Renal cortex interstitium (tissue), 11 donors: ENCODE data around the gene OGA. TPM values are rescaled to one million over a fixed set of nuclear protein-coding genes. Genes with fewer than 3 reads are reported as not detected.
"Not testable (repeated sequence)": the region's sequence is repeated elsewhere in the genome, so short reads cannot be mapped to it uniquely, and the experiment has no call there.

Source experiments
- DNase-seq, 11 donors: peaks; one replicate each; pipeline ENCODE4 v3.0.0-alpha.2; 2013; ENCODE audit warnings: low read depth in 9 of 11, low spot score in 4 of 11; ENCODE audit errors: extremely low read depth in 1 of 11
- polyA plus RNA-seq, 3 donors: library from polyadenylated mRNA; unstranded; fragments of 120-200 nt; gene quantifications; one replicate each; pipeline ENCODE4 v1.2.1, GENCODE V29; 2013; ENCODE audit not compliant: insufficient read length in 3 of 3

The OGA gene
- polyA plus RNA-seq, 3 donors: 125 to 245 (median 168) TPM

DNA sequence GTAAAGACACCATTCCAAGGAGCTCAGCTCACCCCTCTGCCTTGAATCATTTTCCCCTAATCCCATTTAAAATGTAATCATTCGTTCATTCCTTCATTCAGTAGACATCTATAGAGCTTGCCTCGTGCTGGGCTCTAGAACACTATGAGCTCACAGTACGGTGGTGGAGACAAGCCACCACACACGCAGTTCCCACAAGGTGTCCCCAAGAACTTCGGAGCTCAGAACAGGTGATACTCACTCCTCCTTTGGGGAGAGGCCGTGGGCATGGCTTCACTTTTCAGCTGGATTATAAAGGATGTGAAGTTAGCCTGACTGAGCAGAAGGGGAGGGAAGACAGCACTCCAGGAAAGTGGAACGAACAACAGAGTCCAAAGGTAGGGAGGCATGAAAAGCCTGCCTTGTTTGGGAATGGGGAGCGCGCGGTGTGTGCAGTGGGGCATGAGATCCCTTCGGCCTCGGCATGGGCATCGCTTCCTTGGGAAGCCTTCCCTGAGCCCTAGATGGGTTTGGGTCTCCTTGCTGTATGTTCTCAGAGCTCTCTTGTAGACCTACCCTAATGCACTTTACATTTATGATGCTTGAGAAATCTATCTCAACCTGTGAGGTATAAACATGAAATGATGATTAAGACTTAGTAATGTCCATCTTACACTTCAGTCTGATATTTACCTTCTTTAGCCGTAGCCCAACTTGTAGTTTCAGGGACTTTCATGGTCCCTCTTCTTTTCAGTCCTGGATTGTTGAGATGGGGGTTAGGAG lies 809 bp upstream of the OGA start:
- DNase-seq: no peak

DNA sequence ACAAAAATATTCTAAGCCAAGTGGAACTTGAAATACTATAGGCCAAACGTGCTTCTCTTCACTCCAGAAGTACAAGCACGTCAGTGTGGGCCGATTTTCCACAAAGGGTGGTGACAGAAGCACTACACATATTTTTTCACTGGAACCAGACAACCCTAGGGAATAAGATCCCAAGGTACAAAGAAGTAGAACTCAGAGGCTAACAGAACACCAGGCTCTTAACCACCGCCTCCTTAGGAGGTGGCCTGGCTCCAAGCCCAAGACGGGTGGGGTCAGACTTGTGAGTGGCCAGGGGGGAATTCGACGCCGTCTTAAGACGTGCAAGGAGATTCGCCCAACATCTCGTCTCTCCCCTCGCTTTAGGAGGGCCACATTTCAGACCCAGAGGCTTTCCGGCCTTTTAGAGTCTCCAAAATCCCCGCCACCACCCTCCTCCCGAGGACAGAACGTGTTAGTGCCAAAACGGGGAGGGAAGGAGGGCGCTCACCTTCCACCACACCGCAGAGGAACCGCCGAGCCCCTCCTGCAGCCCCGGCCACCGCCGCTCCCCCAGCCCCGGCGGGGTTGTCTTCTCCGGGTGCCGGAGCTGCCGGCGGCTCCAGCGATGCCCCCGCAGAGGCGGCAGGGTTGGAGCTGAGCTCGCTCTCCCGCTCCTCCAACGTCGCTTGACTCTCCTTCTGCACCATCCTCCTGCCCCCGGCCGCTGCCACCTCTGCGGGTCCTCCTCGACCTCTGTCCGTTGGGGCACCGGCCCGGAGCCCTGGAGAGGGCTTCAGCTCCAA lies 716 bp downstream of the OGA start:
- DNase-seq: peak in 8 of 11 donors; percentile 63 to 86 (median 74)

DNA sequence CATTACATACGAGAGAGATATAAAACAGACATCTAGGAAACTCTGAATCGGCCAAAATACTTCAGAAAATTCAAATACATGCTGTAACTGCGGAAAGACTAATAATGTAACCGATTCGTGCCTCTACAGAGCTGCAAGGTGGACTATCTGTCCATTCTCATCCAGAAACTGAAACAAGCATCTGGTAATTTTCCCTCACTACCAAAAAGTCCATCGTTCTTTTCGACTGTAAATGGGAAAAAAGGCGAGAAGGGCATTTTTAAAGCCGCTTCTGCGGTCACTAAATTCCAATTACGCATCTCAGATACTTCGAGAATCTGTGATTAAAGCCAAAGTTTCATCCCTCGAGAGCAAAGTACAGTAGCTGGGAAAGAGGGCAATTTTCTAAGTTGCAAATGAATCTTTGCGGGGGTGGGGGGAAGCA lies 1.3 kb downstream of the OGA start:
- no peak for DNase-seq

DNA sequence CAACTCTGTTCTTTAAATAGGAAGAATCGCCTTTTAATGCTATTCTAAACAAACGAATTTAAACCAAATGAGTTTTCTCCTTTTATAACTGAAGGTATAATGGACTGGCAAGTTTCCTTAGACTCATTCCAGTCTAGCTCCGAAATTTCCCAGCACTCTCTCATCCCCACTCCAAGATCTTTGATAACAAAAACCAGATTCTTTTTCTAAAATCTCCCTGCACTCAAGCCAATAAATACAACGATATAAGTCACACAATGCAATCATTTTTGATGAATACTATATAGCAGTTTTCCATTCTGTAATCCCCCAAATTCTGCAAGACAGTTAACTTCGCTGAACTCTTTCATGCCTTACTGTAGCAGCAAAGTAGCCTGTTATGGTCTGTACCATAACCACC lies 1.9 kb downstream of the OGA start:
- DNase-seq: no peak

DNA sequence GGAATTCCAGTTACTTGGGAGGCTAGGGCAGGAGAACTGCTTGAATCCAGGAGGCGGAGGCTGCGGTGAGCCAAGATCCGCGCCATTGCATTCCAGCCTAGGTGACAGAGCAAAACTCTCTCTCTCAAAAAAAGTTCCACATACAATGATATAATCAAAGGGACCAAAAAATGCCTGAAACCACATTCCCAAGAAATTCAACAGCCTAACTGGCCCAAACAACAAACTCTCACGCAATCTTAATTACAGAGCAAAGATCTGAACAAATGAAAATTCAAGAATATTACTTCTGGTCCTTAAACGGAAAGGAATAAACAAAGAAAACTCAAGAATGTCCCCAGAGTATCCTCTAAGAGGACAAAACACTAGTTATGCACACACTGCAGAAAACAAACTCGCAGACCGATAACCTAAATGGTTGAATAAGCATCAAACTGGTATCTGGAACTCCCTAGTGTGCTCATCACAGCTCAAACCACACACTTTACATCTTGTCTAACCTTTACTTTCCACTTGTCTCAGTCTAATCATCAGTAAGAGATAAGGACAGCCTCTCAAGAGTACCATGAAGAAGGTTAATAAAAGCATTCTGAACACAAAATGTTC lies 3.7 kb downstream of the OGA start:
- DNase-seq: no peak

DNA sequence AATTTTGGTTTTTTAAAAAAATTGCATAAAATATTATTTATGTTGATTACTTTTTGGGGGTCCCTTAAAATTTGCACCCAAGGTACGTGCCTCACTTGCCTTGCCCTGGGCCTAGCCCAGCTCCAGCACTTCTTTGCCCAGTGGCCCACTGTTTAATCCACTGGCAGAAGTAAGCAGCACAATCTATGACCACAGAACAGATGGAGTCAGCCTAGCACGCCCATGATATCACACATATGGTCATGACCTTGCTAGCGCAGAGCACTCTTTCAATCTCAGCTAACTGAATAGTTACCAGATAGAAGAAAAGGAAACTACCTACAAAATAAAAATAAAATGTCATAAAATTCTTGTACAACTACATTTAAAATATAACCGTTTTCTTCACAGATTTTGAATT lies 5.6 kb downstream of the OGA start:
- no peak for DNase-seq

DNA sequence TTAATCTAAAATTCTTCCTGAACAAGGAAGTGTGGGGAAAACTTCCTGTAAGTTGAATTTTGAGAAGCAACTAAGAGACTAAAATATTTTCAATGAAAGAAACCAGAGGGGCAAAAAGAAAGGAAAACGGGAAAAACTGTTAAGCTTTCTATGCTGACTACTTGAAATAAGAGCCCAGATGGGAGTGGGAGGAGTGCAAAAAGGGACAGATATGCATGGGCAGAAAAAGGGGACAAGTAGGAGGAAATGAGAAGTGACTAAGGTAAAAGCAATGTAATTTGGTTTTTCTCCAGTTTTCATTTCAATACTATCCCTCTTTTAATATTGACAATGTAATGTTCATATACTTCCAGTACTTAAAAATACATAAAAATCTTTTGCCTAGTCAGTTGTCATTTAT lies 11.1 kb downstream of the OGA start:
- DNase-seq: no peak

DNA sequence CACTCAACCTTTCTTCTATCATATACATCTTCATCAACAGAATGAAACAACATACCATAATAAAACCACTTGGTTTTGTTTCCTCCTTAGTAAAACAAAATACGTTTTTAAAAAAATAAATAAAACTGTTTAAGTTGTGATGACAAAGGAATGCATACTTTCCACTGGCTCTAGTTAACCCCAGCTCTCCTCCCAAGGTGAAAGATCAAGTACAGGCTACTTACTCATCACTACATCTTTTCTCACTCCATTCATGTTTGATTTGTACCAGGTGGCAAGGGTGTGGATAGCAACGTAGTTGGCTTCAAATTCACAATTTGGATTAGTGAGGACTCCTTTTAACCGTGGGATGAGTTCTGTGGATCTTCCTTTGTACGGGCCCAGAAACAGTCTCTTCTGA lies 14.7 kb downstream of the OGA start:
- DNase-seq: no peak

DNA sequence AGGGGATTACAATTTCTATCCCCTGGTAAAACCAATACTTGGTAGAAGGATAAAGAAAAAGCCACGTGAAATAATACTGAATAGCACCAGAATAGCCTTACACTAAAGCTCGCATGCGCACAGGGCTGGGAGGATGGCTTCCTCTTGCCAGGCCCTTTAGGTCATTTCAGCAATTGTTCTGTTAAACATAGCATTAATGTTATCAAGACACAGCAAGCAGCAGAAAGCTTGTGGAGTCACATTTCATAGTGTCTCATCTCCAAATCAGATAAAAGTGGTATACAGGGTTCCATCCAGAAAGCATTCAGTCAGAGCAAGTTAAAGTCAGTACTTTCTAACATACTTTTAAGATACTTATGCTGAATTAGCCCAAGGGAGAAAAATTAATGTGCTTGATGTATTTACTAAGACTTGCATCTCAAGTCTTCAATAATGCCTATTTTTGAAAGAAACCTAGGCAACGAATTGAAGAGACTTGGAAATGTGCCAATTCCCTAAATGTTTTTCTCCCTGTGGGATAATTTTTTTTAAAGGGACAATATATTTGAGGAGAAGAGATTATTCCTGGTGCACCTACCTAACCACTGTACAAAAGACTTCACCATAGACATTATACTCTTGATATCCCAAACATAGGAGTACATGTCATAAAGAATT lies 20.7 kb downstream of the OGA start:
- no peak for DNase-seq

DNA sequence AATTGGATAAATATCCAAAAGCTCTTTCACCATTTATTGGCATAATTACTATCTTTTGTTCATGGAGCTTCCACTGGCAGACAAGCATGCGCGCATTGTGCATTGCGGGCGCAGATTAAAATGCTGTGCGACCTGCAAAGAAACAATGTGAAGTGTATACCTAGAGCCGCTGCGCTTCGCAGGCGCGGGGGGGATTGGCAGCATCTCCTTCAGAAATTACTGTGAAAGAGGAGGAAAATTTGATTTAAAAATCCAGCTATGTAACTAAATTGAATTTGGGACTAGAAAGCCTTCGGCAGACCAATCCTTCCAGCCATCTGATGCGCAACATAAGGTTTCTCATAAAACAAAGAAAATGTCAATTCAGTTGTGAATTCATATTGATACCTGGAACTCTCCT lies 24.7 kb downstream of the OGA start:
- DNase-seq: no peak

DNA sequence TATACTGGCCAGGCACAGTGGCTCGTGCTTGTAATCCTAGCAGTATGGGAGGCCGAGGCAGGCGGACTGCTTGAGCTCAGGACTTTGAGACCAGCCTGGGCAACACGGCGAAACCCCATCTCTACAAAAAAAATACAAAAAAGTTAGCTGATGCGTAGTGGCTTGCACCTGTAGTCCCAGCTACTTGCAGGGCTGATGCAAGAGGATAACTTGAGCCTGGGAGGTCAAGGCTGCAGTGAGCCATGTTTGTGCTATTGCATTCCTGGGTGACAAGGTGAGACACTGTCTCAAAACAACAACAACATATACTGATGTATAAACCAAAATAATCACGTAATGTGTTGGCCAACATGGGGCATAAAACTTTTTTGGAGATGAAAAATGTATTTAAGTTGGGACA lies 28.6 kb downstream of the OGA start:
- DNase-seq: no peak

DNA sequence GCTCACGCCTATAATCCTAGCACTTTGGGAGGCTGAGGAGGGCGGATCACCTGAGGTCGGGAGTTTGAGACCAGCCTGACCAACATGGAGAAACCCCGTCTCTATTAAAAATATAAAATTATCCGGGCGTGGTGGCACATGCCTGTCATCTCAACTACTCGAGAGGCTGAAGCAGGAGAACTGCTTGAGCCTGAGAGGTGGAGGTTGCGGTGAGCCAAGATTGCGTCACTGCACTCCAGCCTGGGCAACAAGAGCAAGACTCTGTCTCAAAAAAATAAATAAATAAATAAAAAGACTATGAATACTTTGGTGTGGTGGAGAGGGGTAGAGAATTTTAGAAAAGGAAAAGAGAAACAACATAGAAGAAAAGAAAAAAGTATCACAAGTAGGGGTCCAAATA lies 29.0 kb downstream of the OGA start:
- not testable (repeated sequence) for DNase-seq

DNA sequence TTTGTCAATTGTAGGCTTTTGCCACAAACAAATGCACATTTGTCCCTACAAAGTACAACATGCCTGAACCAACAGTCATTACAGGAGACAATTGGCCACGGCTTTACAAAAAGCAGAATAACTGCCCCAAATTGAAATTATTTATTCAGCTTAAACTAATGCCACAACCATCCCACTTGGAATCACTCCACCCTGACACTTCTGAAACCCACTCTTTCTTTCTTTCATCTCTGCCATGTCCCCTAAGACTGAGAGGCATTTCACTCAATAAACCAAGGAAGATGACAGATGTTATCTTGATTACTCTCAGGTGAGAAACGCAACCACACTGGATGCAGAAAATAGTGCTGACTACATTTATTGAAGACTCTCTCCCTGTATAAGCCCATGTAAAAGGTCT lies 32.4 kb downstream of the OGA start:
- no peak for DNase-seq

DNA sequence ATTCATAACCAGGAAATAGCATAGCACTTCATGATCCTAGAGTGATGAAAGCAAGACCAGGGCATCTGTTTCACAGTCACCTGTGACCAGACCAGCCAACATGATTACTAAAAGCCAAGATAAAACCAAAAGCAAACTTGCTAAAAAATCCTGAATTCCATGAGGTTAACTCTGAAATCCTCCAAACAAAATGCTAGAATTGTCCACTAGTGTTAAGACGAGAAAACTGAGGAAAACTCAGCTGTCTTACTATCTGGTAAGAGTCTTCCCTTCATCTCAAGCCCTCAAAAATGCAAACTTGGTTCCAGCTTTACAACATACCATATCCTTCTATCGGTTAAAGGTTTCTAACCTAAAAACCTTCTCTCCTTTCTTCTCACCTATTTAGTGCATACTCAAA lies 33.7 kb downstream of the OGA start:
- no peak for DNase-seq

DNA sequence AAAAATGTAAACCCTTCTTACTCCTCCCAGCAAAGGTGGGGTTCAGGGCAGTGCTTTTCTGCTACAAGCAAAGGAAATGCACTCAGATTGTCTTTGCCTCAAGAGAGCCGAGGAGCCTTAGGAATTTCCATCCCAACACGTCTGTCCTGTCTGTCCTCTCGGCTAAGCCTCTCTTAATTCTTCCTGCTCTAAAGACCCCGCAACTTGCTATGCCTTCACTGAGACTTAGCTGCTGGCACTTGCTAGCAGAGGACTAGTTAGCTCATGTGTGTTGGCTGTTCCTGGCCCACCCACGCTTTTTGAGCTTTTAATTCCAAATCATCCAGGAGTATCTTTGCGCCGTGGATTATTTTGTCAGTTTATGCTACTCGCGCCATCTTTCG lies 34.5 kb downstream of the OGA start:
- DNase-seq: no peak

DNA sequence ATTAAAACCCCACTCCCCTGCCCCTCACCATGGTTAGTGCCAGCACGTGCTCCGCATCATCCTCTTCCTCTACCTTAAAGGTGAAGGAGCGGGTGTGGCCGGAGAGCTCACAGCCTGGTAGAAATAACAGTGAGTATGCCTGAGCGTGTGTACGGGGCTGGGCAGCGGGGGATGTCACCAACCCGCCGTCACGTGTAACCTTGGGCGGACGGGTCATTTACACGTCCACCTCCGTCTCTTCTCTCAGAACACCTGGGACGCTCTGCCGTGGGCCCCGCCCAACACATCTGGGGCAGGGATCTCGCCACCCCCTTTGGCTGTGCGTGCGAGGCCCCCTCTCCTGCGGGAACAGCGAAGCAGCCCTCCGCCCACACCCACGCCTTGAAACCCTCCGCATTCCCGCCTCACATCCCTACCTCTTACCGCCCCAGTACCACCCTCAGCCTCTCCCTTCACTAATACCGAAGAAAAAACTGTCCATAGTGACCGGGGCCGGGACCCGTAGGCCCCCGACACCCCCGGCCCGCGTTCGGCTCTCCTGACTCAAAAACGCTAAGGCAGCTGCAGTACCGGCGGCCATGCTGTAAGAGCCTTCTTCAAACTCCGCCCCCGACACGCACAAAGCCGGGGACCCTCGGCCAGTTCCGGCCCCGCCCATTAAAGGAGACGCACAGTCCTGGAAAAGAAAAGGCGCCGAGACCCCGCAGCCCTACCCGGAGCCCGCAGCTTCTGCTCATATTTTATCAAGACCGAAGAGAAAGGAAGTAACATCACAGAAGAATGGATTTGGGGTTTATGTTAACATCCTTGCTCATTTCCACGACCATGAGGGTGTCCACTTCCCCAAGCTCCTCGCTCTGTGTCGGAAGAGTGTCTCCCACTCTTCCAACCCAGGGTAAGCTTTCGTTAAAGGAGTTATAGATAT lies 35.2 kb downstream of the OGA start, which contains the start of gene NPM3:
NPM3 (minus strand) TSS at position 636 of the 925 bp plus-strand sequence; CDS start at position 580, 56 bp downstream.
- peak in 10 of 11 donors; percentile 46 to 82 (median 78) for DNase-seq

DNA sequence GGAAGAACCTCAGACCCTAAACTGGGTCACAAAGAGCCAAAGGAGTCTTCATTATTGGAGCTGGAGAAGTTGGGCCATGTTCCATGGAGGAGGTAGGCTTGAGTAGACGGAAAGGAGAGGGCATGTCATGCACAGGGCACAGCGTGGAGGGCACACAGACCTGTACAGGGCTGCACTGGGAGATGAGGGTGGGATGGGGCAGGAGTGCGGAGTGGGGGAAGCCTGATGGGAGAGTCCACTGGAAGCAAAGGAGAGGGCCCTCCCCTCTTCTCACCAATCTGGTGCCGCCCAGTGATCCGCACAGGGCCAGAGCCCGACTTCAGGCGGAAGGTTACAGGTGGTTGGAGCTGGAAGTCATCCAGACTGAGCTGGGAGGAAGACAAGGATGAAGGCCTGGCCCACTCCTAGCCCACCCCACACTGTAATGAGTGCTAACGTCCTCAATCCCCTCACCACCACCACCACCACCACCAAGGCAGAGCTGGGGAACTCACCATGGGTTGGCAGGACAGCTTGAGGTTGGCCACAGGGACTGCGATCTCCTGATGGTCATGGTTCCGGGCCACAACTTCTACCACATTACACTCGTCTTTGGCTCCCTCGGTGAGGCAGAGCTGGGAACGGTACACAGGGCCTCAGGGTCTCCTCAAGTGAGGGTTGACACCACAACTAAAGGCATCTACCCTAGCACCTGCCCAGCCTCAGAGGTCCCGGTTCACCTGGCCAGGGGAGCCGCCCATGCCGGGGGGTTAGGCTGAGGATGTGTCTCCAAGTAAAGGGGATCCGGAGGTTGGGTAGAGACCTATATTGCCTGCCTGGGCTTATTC lies 36.0 kb downstream of the OGA start:
- DNase-seq: no peak

DNA sequence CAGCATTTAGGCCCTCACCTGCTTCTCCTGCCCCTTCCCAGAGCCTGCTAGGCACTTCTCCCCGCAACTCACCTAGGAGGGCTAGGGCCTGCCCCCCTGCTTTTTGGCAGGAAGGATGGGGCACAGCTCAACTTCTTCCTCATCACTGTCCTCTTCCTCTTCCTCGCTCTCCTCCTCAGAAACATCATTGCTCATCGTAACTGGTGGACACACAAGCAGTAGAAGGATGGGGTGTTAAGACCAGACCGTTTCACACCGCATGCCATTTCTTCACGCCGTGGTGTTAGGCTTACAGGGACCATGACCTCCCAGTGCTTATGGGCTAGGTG lies 36.6 kb downstream of the OGA start:
- DNase-seq: no peak
